Liver (tissue), 3 donors: ENCODE data around the gene CDK10.

Experiments
- CTCF ChIP-seq: fragments of 150-350 bp; IDR thresholded peaks from 2 replicates; pipeline ENCODE4 v1.5.1; 2017; ENCODE audit warnings: improper control_type of control experiment, low read depth, low read length; ENCODE audit not compliant: missing input control
- GABPA ChIP-seq, 2 donors: IDR thresholded peaks in 1 of 2; conservative IDR thresholded peaks in 1 of 2; 2 replicates each; pipeline ENCODE4 v1.6.1; 2016; ENCODE audit warnings: antibody characterized with exemption in 2 of 2, mild to moderate bottlenecking in 1 of 2, moderate library complexity in 1 of 2
- donor health status: healthy.
- donor health status: healthy.

- TF ChIP-seq CTCF: no peak
- TF ChIP-seq GABPA (IDR thresholded peaks at IDR 0.05 in 1 of 2, conservative IDR thresholded peaks at IDR 0.05 in 1 of 2): no peak
Measured at GRCh38 chr16:89670496-89671431, 15.7 kb upstream of the CDK10 start.
